Measurements from ENCODE around the gene CFAP97D2.

GRCh38 chr13:114151031-114151430 lies 28.0 kb upstream of the CFAP97D2 start:
- no peak for TF ChIP-seq CTCF (IDR thresholded peaks at IDR 0.05; ENCODE audit: poor library complexity)
- no peak for TF ChIP-seq EZH2 (IDR thresholded peaks at IDR 0.05; ENCODE audit: borderline replicate concordance)
- TF ChIP-seq EZH2phosphoT487 (IDR thresholded peaks at IDR 0.05; ENCODE audit: low read depth, severe bottlenecking, unreplicated experiment): no peak
